ENCODE results near the gene ORM1. TPM values are rescaled to one million over a fixed set of nuclear protein-coding genes. Genes with fewer than 3 reads are reported as not detected.
"Not testable (repeated sequence)": the region's sequence is repeated elsewhere in the genome, so short reads cannot be mapped to it uniquely, and the experiment has no call there.

ORM1 gene
- total RNA-seq, 1 donor from 2014 or later: not detected

DNA sequence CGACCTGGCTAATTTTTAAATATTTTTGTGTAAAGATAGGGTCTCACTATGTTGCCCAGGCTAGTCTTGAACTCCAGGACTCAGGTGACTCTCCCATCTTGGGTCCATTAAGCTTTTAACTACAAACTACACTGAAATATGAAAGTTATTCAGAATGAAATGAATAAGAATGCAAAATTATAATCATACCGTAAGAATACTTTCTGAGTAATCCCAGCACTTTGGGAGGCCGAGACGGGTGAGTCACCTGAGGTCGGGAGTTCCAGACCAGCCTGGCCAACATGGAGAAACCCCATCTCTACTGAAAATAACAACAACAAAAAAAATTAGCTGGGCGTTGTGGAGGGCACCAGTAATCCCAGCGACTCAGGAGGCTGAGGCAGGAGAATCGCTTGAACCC lies 1.1 kb upstream of the ORM1 start:
- Mint-ChIP-seq H3K9me3 (ENCODE audit: unreplicated experiment) (no peaks in the 10 kb centered on the region), H3K36me3 (ENCODE audit: unreplicated experiment) (no peaks in the 10 kb centered on the region), H3K27ac (ENCODE audit: unreplicated experiment) (no peak overlapping the region), H3K4me1 (ENCODE audit: low read depth, unreplicated experiment) (no peaks in the 10 kb centered on the region), H3K4me3 (ENCODE audit: unreplicated experiment) (no peak overlapping the region), H3K27me3 (ENCODE audit: unreplicated experiment) (peaks cover 2% of the 10 kb centered on the region)
- TF ChIP-seq, protein P1, sequence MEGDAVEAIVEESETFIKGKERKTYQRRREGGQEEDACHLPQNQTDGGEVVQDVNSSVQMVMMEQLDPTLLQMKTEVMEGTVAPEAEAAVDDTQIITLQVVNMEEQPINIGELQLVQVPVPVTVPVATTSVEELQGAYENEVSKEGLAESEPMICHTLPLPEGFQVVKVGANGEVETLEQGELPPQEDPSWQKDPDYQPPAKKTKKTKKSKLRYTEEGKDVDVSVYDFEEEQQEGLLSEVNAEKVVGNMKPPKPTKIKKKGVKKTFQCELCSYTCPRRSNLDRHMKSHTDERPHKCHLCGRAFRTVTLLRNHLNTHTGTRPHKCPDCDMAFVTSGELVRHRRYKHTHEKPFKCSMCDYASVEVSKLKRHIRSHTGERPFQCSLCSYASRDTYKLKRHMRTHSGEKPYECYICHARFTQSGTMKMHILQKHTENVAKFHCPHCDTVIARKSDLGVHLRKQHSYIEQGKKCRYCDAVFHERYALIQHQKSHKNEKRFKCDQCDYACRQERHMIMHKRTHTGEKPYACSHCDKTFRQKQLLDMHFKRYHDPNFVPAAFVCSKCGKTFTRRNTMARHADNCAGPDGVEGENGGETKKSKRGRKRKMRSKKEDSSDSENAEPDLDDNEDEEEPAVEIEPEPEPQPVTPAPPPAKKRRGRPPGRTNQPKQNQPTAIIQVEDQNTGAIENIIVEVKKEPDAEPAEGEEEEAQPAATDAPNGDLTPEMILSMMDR (IDR thresholded peaks at IDR 0.05; ENCODE audit: partially characterized antibody, unreplicated experiment): no peak
- no peak for DNase-seq

DNA sequence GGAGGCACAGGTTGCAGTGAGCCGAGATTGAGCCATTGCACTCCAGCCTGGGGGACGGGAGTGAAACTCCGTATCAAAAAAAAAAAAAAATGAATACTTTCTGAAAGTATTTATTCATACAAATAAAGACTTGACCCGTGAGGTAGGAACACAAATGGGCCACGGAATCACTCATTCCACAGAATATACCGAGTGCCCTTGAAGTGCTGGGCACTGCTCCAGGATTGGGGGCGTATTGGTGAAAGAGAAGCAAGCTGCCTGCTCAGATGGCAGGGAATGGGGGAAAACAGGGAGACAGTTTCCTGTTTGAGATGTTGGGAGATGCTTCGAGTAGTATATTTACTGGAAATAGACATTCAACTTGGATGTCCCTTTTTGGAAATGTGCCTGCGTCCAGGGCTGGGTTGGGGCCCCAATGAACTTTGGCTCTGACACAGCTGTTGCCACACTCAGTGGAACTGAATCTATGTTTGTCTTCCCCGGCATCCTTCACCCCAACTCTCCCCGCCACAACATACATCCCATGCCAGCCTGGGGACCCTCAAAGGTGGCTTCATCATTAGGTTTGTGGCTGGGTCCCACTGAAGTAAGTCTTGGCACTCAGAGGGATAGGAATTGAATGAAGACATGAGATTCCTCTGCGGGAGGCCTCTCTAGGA lies 609 bp upstream of the ORM1 start:
- H3K4me3 Mint-ChIP-seq (ENCODE audit: unreplicated experiment); H3K9me3 Mint-ChIP-seq (ENCODE audit: unreplicated experiment); DNase-seq; H3K36me3 Mint-ChIP-seq (ENCODE audit: unreplicated experiment); H3K27ac Mint-ChIP-seq (ENCODE audit: unreplicated experiment); H3K27me3 Mint-ChIP-seq (ENCODE audit: unreplicated experiment); H3K4me1 Mint-ChIP-seq (ENCODE audit: low read depth, unreplicated experiment): not testable (repeated sequence)

DNA sequence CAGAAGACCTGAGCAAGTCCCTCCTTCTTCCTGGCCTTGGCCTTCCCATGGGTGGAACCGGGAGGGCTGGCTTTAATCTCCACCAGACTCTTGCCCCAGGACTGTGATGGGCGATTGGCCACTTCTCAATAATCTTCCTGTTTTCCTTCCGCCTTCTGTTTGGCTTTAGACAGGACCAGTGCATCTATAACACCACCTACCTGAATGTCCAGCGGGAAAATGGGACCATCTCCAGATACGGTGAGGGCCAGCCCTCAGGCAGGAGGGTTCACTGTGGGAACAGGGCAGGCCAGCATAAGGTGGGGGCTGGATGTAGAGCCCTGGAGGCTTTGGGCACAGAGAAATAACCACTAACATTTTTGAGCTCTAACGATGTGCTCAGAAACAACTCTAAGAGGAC lies 951 bp downstream of the ORM1 start:
- H3K36me3 Mint-ChIP-seq (ENCODE audit: unreplicated experiment); H3K4me1 Mint-ChIP-seq (ENCODE audit: low read depth, unreplicated experiment); DNase-seq; H3K27me3 Mint-ChIP-seq (ENCODE audit: unreplicated experiment); H3K4me3 Mint-ChIP-seq (ENCODE audit: unreplicated experiment); H3K9me3 Mint-ChIP-seq (ENCODE audit: unreplicated experiment); H3K27ac Mint-ChIP-seq (ENCODE audit: unreplicated experiment): not testable (repeated sequence)

DNA sequence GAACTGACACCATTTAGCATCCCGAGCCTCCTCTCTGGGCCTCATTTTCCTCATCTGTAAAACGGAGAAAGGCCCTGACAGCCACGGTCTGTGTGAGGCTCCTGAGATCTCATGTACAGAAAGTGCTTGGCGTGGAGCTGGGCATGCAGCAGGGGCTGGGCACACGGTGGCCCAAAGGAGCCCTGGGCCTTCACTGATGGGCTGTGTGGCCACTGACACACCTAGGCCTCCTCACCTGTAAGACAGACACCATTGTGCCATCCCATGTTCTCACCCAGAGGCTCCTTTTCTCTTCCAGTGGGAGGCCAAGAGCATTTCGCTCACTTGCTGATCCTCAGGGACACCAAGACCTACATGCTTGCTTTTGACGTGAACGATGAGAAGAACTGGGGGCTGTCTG lies 1.6 kb downstream of the ORM1 start:
- DNase-seq: no peak

DNA sequence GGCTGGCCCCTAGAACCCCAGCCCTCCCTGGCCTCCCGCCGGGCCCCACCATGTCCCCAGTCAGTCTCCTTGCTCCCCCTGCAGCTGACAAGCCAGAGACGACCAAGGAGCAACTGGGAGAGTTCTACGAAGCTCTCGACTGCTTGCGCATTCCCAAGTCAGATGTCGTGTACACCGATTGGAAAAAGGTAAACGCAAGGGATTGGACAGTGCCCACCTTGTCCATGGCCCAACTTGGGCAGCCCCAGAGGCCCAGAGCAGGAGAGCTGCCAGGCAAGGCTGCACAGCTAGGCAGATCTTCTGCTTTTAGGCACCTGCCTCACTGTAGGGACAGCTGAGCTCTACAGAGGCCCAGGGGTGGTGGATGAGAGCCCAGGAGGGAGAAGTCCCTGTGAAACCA lies 2.1 kb downstream of the ORM1 start:
- not testable (repeated sequence) for H3K4me1 Mint-ChIP-seq (ENCODE audit: low read depth, unreplicated experiment); DNase-seq; H3K27me3 Mint-ChIP-seq (ENCODE audit: unreplicated experiment); H3K4me3 Mint-ChIP-seq (ENCODE audit: unreplicated experiment); H3K36me3 Mint-ChIP-seq (ENCODE audit: unreplicated experiment); H3K9me3 Mint-ChIP-seq (ENCODE audit: unreplicated experiment); H3K27ac Mint-ChIP-seq (ENCODE audit: unreplicated experiment)

More for the DNA sequence above, 1.6 kb downstream of the ORM1 start:
- H3K4me1 Mint-ChIP-seq (ENCODE audit: low read depth, unreplicated experiment): no peaks in the 10 kb centered on the region
- no peak overlapping the region for H3K27ac Mint-ChIP-seq (ENCODE audit: unreplicated experiment)
- H3K27me3 Mint-ChIP-seq (ENCODE audit: unreplicated experiment): no peaks in the 10 kb centered on the region
- no peak overlapping the region for H3K4me3 Mint-ChIP-seq (ENCODE audit: unreplicated experiment)
- TF ChIP-seq, protein P1 (IDR thresholded peaks at IDR 0.05; ENCODE audit: partially characterized antibody, unreplicated experiment): no peak
- H3K36me3 Mint-ChIP-seq (ENCODE audit: unreplicated experiment): no peaks in the 10 kb centered on the region
- H3K9me3 Mint-ChIP-seq (ENCODE audit: unreplicated experiment): no peaks in the 10 kb centered on the region

DNA sequence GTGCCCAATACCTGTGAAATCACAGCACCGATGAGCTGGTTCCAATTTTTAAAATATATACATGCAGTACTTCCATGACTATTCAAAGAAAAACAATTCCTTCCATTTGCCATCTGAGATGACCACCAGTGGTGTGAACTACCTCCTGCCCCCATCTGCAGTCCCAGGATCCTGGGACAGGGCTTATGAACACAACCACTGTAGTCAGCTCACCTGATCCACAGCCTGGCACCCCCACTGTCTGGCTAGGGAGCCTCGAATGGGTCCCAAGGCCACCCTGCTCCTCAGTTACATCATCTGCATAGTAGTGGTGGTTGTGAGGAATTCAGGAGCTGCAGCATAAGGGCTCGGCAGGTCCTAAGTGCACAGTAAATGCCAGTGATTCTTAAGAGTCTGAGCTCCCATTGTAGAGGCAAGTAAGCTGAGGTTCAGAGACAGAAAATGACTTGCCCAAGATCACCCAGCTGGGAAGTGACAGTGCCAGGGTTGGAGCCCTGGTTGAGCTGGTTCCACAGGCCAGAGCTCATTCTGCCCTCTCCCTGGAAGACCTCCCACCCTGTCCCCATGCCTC lies 2.9 kb downstream of the ORM1 start:
- H3K27me3 Mint-ChIP-seq (ENCODE audit: unreplicated experiment); H3K4me3 Mint-ChIP-seq (ENCODE audit: unreplicated experiment); H3K36me3 Mint-ChIP-seq (ENCODE audit: unreplicated experiment); H3K27ac Mint-ChIP-seq (ENCODE audit: unreplicated experiment); H3K4me1 Mint-ChIP-seq (ENCODE audit: low read depth, unreplicated experiment); DNase-seq; H3K9me3 Mint-ChIP-seq (ENCODE audit: unreplicated experiment): not testable (repeated sequence)

DNA sequence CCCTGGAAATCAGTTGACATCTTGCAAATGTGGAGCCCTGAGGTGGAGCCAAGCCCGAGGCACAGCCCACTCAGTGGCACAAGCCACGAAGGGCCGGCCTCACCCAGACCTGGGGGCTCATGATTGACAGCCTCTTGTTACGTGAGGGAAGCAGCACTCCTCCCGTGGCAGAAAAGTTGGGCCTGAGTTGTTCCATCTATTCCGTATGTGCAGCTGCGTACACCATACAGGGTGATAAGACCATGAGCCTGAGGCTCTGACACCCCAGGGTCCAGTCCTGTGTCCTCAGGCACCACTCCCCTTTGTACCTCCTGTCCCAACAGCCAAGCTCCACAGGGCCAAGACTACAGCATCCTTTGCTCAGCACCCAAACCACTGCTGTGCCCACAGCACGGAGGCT lies 4.9 kb downstream of the ORM1 start:
- no peak overlapping the region for H3K27ac Mint-ChIP-seq (ENCODE audit: unreplicated experiment)
- peaks cover 2% of the 10 kb centered on the region for H3K9me3 Mint-ChIP-seq (ENCODE audit: unreplicated experiment)
- H3K27me3 Mint-ChIP-seq (ENCODE audit: unreplicated experiment): no peaks in the 10 kb centered on the region
- no peaks in the 10 kb centered on the region for H3K36me3 Mint-ChIP-seq (ENCODE audit: unreplicated experiment)
- no peak for DNase-seq
- no peaks in the 10 kb centered on the region for H3K4me1 Mint-ChIP-seq (ENCODE audit: low read depth, unreplicated experiment)
- no peak overlapping the region for H3K4me3 Mint-ChIP-seq (ENCODE audit: unreplicated experiment)
- TF ChIP-seq, protein P1 (IDR thresholded peaks at IDR 0.05; ENCODE audit: partially characterized antibody, unreplicated experiment): no peak

DNA sequence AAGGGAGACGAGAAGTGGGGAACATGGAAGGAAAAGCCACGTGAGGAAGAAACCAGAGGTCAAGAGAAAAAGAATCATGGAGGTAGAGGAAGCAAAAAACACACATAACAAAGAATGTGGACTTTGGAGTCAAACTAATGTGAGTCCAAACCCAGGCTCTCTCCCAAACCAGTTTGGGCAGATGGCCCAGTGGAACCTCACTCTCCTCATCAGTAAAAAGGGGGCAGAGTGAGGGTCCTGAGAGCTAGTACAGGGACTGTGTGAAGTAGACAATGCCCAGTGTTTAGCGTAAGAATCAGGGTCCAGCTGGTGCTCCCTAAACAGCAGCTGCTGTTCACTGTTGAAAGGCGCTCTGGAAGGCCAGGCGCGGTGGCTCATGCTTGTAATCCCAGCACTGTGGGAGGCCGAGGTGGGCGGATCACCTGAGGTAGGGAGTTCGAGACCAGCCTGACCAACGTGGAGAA lies 5.5 kb downstream of the ORM1 start:
- H3K4me1 Mint-ChIP-seq (ENCODE audit: low read depth, unreplicated experiment); H3K27ac Mint-ChIP-seq (ENCODE audit: unreplicated experiment); DNase-seq; H3K4me3 Mint-ChIP-seq (ENCODE audit: unreplicated experiment); H3K36me3 Mint-ChIP-seq (ENCODE audit: unreplicated experiment); H3K27me3 Mint-ChIP-seq (ENCODE audit: unreplicated experiment); H3K9me3 Mint-ChIP-seq (ENCODE audit: unreplicated experiment): not testable (repeated sequence)

DNA sequence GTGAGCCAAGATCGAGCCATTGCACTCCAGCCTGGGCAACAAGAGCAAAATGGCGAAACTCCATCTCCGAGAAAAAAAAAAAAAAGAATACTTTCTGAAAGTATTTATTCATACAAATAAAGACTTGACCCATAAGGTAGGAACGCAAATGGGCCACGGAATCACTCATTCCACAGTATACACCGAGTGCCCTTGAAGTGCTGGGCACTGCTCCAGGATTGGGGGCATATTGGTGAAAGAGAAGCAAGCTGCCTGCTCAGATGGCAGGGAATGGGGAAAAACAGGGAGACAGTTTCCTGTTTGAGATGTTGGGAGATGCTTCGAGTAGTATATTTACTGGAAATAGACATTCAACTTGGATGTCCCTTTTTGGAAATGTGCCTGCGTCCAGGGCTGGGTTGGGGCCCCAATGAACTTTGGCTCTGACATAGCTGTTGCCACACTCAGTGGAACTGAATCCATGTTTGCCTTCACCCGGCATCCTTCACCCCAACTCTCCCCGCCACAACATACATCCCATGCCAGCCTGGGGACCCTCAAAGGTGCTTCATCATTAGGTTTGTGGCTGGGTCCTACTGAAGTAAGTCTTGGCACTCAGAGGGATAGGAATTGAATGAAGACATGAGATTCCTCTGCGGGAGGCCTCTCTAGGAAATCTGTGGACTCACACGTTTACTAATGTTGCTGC lies 6.2 kb downstream of the ORM1 start:
- not testable (repeated sequence) for H3K4me3 Mint-ChIP-seq (ENCODE audit: unreplicated experiment); DNase-seq; H3K27ac Mint-ChIP-seq (ENCODE audit: unreplicated experiment); H3K27me3 Mint-ChIP-seq (ENCODE audit: unreplicated experiment); H3K9me3 Mint-ChIP-seq (ENCODE audit: unreplicated experiment); H3K36me3 Mint-ChIP-seq (ENCODE audit: unreplicated experiment); H3K4me1 Mint-ChIP-seq (ENCODE audit: low read depth, unreplicated experiment)
